GM11168 (cell line): ENCODE data around the gene EIF5.

Experiments
- in situ Hi-C: fragments of 300-500 bp; cut with MboI; formaldehyde crosslinking; loops from one replicate; pipeline ENCODE4 v1.12.0; 2022; ENCODE audit warnings: low sequenced_read_pairs; ENCODE audit not compliant: unreplicated experiment

Gene EIF5

DNA sequence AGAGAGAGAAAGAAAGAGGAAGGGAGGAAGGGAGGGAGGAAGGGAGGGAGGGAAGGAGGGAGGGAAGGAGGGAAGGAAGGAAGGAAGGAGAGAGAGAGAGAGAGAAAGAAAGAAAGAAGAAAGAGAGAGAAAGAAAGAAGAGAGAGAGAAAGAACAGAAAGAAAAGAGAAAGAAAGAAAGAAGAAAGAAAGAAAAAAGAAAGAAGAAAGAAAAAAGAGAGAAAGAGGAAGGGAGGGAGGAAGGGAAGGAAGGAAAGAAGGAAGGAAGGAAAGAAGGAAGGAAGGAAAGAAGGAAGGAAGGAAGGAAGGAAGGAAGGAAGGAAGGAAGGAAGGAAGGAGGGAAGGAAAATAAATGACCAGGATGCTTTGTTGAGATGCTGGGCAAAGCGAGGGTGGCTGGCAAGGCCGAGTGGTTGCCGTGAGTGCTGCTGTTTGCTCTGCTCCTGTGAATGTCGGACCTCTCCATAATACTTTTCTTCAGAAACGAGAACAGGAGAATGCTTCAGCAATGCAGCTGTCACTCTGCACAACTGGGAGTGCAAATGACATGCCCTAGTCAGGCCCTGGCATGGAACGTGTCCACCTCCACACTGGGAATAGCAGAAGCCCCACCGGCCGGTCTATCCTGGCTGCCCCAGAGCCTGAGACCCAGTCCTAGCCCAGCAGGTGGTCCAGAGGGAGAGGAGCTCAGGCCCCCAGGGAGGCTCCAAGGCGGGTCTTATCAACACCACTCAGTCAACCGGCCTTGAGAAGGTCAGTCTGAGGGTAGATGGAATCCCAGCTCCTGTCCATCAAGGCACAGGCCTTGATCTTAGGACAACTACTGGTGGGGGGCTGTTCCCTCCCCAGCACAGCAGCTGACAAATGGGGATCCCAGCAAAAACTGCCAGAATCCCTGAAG, 25.1 kb upstream of the EIF5 start:
- in situ Hi-C loops, result no loop called here

DNA sequence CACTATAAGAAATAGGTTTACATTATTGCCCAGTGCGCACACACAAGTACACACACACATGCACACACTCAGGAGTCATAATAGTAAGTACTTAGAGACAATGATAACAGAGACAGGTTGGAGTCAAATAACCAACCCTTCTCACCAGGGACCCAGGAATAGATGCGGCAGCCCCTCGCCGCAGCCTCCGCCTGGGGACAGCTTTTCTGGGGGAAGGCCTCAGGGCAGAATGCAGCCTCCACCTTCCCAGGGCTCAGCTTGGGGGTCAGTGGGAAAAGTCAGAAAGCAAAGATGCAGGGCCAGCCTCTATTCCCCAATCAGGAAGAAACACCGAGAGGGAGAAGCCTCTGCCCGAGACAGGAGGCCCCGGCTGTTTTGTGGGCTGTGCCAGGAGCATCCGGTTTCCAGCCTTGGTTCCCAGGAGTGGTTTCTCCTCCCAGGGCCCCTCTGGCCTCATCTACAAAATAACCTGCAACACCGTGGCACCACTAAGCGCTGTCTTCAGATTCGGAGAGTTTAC, 23.4 kb upstream of the EIF5 start:
- in situ Hi-C loops, result no loop called here

DNA sequence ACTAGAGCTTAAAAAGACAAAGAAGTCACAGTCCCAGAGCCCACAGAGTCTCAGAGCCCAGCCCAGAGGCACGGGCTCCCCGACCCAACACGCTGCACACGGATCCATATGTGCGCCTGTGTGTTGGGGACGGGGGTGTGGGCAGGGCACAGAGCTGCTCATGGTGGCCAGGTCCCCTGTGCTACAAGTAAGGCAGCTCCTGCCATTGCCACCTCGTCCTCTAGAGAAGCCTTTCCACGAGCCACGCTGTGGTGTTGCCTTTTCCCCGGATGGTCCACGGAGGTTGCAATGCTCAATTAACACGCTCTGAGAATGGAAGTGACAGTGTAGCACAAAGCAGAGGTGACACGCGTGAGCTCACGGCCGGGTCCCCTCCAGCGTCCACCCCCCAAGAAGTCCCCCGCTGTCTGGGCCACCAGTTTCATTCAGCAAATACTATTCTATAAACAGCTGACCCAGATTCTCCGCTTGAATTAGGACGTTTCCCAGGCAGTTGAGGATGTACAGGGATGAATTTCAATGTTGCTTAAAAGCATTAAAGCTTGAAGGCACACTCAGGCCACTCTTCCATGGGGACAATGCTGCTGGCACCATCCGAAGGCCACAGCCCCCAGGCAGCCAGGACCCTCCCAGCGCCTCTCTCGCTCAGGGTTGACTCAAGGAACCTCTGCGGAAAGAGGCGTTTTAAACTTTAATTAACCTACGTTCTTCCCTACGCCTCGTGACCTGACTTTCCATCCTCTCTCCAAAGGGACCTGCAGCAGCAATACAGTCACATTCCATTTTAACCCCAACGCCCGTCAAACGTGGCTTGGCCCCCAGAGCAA, 22.7 kb upstream of the EIF5 start:
- in situ Hi-C loops, result no loop called here

DNA sequence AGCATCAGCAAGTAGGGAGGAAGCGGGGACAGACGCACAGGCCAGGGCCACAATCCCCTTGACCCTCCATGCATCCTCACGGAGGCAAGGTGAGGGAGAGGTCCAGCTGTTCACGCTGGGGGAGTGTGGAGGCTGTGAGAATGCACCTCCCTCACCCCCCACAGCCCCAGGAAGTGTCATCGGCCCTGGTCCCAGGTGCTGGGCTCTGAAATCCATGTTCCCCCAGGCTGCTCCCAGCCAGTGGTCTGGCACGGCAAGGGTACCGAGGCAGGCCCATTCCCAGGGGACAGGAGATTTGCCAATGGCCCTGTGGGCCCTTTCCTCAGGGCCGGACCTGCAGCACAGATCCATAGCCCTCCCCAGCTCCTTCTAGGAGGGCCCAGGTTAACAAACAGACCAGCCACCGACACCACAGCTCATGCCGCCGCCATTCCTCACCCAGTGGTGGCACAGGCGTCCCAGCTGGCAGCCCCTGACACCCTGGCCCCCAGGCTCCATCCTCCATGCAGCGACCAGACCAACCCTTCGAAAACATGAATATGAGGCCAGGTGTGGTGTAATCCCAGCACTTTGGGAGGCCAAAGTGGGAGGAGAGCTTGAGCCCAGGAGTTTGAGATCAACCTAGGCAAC, 21.9 kb upstream of the EIF5 start:
- in situ Hi-C loops, result no loop called here

DNA sequence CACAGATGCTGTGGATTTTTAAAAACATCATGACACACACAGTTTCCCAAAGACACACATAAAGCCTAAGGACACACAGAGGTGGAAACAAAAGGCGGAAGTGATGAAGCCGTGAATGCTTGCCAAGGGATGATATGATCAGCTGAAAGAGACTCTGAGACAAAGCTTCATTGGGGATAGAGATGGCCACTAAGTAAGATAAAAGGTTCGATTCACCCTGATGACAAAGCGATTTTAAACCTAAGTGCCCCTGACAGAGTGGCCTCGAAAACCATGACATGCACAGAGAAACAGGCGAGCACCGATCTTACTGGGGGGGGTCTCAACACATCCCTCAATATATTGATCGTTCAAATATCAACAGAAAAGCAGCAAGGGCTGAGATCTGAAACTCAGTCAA, 20.3 kb upstream of the EIF5 start:
- in situ Hi-C loops, result no loop called here

DNA sequence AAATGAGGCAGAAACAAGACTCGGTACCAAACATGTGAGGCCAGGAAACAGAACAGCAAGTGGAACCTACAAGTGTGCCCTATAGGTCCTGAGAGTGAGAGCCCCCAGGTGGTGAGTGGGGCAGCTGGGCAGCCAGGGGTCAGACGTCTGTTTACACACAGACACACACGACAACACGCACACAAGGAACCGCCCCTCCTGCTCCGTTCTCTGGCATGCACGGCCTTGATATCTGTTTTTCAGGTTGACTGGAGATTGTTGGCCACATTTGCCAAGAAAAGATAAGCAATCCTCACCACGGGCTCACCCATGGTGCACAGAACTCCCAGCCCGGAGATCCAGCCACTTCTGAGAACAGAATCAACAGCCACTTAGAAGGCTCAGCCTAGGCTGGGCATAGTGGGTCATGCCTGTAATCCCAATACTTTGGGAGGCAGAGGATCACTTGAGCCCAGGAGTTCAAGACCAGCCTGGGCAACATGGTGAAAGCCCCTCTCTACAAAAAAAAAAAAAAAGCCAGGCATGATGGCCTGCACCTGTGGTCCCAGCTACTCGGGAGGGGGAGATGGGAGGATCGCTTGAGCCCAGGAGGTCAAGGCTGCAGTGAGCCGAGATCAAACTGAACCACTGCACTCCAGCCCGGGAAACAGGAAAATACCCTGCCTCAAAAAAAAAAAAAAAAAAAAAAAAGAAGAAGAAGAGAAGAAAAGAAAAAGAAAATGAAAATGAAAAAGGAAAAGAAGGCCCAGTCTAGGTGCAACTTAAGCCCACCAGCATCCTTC, 19.4 kb upstream of the EIF5 start:
- in situ Hi-C loops, result no loop called here

DNA sequence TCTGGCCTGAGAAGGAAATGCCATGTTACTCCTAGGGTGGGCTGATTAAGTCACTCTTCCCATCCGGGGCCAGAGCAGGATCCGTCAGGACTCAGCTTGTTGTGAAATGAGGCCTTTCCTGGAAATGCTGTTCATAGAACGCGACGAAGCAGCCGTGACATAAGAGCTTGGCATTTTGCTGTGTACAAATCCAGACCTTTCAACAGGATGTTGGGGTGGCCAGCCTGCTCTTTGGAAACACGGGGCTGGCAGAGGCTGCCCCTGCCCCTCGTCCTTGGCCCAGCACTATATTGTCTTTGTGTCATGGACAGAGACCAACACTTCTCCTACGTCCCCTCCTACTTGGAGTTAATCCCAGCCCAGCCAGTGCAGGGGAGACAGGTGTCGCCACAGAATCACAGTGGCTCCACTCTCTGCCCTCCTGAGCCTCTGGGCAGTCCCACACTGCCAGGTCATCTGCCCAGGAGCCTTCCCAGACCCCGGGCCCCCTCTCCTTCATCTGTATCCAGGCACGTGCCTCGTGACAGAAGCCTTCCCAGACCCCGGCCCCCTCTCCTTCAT, 18.6 kb upstream of the EIF5 start:
- in situ Hi-C loops, result no loop called here

DNA sequence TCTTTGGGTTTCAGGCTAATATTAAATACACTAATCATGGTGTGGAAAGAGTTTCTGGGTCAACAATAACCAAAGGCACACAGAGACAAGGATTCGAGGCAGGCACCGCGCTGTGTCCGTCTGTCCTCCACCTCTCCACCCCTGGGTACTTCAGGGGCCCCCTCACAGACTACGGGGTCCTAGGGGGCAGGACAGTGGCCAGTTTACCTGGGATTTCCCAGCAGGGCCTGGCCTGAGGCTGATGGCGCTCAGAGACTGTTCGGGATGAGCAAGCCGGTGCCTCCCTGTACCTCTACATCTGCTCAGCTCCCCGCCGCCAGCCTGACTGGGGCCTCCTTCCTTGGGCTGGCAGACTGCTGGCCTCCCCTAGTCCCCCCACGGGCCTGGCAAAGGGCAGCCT, 18.1 kb upstream of the EIF5 start:
- in situ Hi-C loops, result no loop called here

DNA sequence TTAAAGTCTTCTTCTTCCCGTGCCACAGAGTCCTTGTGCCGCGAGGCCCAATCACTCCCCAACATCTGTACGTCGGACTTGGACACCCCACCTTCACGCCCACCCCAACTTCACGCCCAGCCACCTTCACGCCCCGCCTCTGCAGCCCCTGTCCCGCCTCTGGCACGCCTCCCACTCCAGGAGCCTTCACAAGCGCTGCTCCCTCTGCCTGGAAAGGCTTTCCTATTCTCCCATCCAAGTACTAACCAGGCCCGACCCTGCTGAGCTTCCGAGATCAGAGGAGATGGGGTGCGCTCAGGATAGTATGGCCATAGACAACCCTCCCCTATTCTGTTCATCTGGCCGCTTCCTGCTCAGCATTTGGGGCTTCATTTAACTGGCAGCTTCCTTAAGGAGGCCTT, 17.3 kb upstream of the EIF5 start:
- in situ Hi-C loops, result no loop called here

DNA sequence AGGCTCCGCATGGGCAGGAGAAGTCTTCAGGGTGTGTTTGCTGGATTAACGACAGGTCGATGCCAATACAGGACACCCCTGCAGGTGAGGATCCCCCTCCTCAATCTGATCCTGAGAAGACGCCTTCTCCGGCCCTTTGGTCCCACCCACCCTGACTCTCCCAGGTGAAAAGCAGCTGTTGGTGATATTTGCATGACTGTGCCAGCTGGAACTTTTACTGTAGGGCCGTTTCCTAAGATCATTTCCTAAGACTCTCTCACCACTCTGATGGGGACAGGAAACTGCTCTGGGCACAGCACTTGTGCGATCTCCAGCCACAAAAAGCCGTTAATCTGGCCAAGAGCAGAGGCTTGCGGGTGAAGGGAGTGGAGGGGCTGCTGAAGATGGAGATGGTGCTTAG, 16.8 kb upstream of the EIF5 start:
- in situ Hi-C loops, result no loop called here

DNA sequence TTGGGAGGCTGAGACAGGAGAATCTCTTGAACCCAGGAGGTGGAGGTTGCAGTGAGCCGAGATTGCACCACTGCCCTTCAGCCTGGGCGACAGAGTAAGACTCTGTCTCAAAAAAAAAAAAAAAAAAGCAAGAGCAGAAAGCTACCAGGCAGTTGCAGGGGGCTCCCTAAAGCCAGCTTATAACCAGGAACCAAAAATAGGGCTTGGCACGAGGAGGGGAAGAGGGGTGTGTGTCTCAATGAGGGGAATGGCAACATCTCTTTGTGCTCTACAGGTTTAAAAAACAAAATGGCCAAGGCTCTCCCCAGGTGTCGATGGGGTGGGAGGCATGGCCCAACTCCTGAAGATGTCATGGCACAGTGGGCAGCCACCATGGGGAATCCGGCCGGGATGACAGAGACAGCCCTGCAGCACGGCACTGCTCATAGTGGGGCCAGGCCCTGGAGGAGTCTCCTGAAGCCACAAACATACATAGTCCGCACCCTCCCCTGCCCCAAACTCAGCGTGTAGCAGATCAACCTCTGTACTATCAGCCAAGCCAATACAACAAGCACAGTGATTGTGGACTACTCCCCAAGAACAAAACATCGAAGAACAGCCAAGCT, 16.0 kb upstream of the EIF5 start:
- in situ Hi-C loops, result no loop called here

DNA sequence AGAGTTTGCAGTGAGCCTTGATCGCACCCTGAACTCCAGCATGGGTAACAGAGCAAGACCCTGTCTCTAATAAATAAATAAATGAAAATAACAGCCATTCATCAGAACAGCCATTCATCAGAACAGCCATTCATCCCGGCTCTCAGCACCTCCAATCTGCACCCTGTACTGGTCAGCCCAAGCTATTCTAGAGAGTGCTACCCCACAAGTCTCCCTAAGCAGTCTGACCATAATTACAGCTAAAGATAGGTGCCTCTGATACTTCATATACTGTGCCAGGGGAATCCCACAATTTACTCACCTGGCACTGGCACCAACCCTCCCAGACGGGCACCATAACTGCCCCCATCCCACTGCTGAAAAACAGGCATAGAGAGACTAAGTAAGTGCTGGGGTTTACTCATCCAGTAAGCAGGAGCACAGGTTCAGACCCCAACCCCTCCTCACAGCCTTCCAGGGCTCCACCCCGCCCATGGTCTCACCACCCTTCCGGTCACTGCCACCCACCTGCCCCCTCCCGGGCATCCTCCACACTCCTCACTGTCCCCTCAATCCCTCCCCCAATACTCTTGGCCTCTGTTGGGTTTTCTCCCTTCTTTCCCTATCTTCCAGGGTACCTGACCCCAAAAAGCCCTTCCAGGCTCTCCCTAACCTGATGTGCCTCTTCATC, 15.2 kb upstream of the EIF5 start:
- in situ Hi-C loops, result no loop called here

DNA sequence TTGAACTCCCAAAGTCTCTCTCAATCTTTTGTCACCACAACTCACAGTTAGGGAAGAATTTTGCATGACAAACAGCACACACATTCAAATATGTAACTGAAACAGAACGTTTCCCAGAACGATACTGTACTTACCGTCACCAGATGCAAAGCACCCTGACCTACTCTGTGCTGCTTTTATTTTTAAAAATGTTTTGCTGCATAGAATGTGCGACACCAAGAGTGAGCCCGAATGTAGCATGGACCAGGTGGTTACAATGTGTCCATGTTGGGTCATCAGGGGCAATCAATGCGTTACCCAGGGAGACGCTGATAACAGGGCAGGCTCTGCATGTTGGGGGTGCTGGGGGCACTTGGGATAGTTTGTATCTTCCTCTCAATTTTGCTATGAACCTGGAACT, 14.6 kb upstream of the EIF5 start:
- in situ Hi-C loops, result no loop called here

DNA sequence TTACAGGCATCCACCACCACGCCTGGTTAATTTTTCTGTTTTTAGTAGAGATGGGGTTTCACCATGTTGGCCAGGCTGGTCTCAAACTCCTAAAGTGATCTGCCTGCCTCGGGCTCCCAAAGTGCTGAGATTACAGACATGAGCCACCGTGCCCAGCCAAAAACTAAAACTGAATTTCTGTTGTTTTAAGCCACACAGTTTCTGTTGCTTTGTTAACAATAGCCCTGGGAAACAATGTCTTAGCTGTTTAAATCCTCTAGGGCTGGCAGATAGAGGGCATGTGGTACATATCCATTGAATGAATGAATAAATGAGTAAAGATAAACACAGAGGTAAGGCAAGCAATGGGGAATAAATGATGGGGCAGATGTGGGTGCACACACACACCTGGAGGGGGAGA, 8.0 kb upstream of the EIF5 start:
- in situ Hi-C loops, result no loop called here

DNA sequence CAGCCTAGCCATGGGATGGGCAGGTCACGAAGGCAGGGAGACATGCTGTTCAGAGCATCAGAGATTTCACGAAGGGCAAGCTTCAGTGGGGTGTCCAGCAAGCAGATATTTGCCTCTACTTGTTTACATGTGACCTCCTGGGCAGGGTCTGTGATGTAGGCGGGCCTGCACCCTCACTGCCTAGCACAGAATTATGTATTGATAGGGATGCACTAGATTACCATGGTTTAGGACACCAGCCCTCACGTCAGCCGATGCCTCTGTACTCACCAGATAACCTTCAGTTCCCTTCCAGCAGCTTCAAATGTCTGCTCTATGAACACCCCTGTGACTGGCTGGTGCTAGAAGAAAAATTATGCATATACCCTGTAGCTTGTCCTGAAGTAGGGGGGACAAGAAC, 5.1 kb upstream of the EIF5 start:
- in situ Hi-C loops, result no loop called here

DNA sequence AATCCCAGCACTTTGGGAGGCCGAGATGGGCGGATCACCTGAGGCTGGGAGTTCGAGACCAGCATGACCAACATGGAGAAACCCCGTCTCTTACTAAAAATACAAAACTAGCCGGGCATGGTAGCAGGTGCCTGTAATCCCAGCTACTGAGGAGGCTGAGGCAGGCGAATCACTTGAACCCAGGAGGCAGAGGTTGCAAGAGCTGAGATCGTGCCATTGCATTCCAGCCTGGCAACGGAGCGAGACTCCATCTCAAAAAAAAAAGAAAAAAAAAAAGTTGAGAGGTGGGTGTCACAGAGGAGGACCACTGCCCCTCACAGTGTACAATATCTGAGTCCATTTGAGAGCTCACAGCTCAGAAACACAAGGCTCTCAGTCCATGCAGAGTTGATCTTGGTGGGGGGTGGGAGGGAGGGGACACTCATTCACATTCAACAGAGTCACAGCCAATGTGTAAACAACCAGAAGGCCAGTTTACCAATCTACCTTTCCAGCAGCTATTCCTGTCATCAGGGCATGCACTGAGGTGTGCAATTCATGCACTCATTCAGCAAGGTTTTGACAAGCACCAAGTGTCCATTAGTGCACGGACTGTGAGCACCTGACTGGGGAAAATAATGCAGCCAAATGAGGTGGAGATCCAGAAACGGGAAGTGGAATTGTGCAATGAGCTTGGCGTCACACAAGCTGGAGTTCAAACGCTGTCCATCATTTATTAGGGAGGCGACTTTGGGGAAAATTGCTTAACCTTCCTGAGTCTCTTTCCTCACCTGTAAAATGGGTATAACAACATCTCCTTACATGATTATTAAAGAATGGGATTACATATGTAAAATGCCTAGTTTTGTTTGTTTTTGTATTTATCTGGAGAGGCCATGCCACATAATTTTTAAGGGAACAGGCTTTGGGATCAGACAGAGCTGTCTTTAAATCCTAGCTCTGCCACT, 4.4 kb upstream of the EIF5 start:
- in situ Hi-C loops, result no loop called here

DNA sequence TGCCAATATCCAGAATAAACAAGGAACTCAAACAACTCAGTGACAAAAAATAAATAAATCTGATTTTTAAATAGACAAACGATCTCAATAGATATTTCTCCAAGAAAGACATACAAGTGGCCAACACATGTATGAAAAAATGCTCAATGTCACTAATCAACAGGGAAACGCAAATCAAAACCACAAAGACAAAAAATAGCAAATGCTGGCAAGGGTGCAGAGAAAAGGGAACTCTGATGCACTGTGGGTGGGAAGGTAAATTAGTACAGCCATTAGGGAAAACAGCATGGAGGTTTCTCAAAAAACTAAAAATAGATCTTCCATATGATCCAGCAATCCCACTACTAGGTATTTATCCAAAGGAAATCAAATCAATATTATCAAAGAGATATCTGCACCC, 3.5 kb upstream of the EIF5 start:
- in situ Hi-C loops, result no loop called here
